Stimulated activated CD8-positive, alpha-beta memory T cell treated with anti-CD3 and anti-CD28 coated beads, Interleukin-12 subunit alpha, Interleukin-12 subunit beta, amount 100 ng/mL, for 1 hour (primary cell): ENCODE results near the gene HOXD9.

Experiments used
- DNase-seq: peaks from one replicate; pipeline ENCODE4 v3.0.0-alpha.2; 2020; ENCODE audit warnings: low read depth

Gene HOXD9

DNA sequence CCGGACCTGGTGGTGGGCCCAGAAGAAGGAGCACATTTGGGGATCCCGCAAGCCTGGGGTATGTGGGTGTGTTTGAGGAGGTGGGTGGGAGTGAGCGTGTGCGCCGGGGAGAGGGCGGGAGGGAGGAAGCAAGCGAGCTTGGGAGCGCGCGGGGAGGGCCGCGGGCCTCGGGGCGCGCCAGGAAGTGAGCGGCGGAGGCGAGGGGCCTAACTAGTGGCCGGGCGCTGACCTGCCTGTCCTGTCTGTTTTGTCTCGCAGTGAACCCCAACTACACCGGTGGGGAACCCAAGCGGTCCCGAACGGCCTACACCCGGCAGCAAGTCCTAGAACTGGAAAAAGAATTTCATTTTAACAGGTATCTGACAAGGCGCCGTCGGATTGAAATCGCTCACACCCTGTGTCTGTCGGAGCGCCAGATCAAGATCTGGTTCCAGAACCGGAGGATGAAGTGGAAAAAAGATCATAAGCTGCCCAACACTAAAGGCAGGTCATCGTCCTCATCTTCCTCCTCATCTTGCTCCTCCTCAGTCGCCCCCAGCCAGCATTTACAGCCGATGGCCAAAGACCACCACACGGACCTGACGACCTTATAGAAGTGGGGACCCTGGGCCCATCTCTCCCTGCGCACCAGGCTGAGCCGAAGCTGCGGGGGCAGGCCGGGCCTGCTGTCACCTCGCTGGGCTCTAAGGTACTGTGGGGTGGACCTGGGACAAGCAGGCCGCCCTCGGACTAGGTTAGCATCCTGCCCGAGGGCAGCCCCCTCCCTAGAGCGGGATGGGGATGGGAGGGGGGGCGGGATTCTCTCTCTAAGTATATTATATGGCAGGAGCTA lies 30.0 kb downstream of the HOXD9 start:
- DNase-seq, result no peak

DNA sequence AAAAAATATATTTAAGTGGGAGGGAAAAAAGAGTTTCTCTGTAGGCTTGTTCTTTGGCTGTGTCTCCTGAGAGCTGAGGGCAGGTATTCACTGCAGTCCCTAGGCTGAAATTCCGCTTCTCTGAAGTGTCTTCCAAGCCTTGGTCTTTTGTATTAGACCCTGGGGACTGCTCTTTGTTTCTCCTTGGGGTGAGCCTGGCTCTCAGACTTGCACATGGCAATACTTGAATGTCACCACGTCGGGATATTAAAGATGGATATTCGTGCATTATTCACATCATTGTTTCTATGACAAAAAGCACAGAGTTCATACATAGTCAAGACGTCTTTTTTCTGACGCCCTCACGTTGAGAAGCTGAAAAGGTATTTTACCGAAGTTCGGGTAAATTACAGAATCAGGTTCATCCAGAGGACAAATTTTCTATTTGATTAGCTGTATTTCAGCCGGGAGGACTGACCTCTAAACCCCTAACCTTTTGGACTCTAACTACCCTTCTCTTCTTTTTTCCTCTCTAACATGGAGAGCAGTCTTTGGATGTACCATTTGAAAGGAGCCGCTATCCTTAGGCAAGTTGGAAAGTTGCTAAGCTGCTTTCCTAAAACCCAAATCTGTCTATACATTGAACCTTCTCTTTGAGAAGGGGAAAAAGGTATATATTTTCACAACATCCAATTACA lies 32.2 kb downstream of the HOXD9 start:
- DNase-seq, result no peak

DNA sequence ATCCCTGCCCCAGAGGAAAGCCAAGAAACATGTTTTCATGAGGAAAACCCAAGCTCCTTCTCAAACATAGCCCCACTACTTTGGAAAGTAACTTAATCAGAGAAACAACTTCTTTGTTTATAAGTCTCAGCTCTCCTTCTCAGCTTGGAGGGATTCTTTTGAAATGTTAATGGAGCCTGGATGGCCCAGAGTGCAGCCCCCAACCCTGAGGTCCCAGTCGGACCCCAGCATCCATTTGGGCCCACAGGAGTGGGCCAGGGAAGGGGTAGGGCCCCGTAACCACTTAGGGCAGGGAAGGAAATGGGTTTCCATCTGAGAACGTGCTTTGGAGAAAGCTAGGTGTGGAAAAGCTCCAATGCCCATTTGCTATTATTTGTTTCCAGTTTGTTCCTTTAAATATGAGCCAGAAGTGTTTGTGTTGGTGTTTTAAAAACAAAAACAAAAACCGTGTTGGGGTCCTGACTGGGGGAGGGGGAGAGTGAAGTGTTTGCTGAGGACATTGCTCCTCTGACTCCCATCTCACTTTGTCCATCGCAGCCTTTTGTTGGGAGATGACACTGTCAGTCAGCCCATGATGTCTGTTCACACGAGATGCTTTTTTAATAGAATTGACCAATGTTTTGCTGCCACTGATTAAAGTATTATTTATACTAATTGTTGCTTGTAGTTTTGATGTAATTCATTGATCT lies 33.0 kb downstream of the HOXD9 start:
- DNase-seq, result no peak

DNA sequence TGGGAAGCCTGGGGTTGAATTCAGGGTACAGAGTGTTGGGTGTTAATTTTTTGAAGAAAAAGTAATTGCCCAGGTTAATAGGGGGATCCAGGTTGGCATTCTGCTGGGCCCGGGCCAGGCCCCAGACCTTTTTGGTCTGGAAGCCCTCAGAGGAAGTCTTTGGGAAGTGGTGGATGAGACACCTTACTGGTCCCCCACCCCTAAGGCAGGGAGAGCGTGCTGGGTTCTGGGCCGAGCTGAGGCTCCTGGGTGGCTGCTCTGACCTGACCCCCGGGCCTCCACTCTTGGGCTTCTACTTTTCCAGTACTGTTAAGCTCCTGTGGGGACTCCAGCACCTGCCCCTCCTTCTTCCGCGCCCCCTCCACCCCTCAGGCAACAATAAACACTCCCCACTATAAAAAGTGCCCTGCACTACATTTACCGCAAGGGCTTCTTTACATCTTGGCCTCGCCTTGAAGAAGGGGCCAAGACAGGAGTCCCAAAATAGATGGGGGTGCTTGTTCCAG lies 33.8 kb downstream of the HOXD9 start:
- no peak for DNase-seq

DNA sequence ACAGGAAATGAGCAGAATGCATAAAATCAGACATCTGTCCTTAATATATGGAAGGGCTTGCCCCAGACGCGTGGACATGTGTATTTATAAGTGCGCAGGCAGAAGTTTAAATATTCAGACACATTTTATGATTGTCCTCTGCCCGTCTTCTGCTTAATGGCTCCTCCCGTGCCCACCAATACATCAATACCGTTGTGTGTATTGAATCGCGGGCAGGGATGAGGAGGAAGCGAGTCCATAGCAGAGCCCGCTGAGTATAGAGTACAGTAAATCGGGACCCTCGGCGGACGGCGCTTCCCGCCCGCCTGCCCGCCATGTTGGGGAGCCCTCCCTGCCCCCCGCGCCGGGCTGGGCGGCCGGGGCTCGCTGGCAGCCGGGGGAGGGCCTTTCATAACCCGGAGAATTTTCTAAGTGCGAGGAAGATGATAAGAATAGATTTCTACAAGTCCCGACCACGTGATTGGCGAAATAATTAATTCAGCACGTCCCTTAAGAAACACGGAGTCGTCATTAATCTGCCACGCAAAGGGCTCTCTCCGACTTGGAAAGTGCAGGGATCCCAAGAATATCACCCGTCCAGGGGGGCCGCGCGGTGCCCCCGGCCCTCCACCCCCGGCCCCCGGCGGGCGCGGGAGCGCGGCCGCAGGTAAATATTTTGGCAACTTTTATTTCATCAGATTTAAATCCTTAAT lies 34.4 kb downstream of the HOXD9 start, which contains the start of gene HOXD3:
Gene HOXD3 (plus strand): TSS at position 501 of the 692 bp plus-strand sequence. CDS start 11,808 bp downstream, outside the sequence.
- no peak for DNase-seq

DNA sequence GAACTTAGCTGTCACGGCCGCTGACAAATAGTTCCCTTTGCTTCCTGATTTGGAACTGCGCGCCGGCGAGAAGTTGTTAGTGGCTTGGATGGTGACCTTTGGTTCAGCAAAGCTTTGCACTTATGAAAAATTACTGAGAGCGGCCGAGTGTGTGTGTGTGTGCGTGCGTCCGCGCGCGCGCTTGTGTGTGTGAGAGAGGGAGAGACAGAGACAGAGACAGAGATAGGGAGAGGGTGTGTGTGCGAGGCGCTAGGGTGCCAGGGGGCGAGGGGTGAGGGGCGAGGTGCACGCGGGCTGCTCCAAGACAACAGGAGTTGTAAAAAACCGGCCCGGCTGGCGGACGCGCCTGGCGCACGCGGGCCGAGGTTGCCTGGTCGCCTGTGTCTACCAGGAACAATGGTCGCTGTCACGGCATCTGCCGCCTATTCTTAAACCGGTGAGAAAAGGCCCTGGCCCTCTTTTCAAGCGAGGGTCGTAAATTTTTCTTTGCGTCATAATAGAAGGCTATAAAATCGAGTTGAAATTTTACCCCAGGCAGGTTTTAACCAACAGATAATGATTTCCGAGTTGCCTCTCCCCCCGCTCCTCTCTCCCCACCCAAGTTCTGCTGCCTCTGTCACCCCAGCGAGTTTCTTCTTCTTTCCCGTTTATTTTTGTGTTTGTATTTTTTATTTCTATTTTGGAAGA lies 35.1 kb downstream of the HOXD9 start:
- DNase-seq, result no peak

DNA sequence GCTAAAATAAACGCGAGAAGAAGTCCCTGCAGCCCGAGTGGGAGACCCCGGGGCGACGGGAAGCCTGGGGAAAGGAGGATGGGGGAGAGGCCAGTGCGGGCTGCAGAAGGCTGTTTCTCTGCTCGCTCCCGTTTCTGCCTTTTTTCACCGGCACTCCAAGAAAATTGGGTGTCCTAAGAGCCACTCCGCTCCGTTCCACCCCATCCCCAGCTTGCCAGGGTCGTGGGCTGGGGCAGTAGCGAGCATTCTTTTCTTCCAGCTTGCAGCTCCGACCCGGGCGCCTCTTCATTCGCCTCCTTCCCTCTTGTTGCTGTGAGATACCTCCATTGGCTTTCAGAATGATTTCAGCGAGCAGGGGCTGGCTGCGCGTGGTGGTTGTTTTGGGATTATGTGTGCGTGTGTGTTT lies 35.7 kb downstream of the HOXD9 start:
- DNase-seq, result no peak

DNA sequence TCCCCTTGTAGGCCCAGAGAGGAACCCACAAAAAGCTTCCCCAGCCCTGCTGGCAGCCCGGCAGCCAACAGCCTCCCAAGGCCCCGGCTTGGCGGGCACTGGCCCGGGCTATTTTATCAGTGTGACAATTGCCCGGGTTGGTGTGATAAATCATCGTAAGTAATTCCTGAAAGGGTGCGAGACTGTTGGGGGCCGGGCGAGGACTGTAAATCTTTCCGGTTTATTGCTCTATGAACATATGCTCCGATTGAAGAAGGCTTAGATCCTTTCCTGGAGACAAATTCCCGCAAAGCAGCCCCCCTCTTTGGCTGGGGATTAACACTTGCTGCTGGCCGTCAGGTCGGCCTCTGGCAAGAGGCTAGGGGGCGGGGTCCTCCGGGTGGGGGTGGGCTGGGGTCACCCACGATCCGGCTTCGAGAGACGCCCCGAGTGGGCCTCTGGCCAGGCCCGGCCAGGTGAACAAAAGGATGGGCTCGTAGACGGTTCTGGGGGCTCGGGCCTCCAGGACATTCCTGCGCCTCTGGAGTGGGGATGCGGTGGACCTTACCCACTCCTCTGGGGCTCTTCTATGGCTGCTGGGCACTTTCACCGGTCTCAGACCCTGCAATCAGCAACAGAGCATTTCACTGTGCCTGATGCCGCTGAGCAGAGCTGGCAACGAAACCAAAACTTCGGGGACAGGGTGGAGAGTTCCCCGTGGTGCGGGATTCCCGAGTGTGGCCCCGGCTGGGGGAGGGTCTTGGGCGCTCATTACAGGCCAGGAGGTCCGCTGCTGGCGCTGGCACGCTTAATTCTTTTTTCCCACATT lies 36.5 kb downstream of the HOXD9 start:
- DNase-seq, result no peak

DNA sequence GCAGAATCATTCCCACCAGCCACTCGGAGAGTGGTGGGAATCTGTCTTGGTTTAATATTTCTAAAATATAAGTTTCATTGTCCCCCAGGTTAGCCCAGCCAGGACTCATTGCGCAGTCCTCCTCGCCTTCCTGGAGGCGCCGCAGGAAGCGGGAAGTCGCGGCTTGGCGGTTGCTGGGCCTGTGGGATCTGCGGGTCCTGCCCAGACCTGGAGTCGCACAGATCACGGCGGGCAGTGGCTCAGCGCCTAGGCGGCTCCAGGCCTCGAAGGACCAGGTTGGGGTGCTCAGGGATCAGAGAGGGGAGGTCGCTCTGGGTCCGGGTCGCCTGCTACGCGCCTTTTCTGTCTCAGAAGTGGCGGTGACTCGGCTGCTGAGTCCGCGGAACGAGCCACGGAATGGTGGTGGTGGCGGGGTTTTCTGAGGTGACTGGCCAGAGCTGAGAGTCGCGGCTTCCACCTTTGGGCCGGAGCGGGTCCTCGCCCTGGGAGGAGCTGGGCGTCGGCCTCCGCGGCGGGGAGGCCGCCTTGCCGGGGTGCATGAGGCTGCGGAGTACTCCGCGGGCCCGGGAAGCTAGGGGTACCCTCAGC lies 37.2 kb downstream of the HOXD9 start:
- DNase-seq, result no peak

DNA sequence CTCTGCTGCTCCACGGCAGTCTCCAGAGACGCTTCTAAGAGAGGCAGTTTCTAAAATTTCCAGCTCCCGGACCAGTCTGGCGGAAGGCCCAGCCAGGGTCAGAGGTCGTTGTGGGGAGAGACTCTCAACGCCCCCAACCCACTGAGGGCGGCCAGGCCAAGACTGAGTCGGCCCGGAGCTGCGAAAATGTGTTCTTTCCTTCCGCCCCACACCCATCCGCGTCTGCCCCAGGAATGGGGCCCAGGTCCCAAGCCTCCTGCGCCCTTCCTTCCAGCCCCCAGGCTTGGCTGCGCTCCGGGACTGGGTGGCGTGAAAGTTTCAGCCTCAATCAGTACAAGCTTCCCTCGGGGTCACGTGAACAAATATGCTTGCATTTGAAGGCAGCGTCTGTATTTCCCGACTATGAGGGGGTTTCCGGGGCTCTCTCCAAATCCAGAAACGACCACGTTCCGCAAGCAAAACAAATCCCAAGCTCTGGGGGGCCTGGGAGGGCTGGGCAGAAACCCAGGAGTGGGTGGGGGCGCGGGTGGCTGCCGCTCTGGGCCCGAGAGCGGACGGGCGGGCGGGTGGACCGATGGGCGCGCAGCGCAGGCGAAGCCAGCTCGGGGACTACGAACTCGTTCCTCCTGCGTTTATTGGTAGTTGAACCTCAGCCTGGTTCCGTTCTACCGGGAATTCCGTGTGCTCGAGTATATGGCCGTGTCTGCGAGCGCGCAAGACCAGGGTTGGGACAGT lies 37.9 kb downstream of the HOXD9 start:
- DNase-seq, result no peak

DNA sequence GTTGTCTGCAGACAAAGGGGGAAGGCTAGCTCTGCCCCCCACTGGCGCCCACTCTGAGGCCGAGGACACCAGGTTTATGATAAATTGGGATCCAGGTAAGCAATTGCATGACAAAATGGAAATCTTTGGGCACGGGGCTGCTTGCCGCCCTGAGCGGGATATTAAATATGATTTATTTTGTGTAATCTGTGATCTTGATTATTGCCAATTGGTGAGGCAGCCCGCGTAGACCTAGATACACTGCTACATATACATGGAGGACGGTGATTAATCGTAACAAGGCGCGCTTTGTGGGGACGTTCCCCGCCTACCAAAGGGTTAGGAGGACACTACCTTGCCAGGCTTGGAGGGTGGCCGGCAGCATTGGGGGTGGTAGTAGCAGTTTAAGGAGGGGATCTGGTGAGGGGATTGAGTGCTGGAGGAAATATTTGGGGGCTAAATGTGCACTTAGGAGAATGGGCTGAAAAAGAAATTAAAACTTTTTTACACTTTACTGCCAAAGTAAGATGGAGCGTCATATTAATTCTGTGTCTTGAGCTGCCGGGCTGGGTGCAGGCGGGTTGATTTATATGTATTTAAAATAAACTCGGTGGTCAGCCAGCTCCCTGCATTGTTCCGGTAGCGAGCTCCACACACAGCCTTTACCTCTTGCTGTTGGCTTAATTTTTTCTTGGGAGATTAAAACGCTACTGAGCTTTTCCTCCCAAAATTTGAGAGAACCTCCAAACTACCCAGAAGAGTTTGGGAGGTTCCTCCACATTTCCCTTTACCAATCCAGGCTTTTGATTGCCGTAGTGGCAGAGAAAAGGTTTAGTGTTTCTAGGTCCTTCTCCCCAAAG lies 38.7 kb downstream of the HOXD9 start:
- DNase-seq, result no peak

DNA sequence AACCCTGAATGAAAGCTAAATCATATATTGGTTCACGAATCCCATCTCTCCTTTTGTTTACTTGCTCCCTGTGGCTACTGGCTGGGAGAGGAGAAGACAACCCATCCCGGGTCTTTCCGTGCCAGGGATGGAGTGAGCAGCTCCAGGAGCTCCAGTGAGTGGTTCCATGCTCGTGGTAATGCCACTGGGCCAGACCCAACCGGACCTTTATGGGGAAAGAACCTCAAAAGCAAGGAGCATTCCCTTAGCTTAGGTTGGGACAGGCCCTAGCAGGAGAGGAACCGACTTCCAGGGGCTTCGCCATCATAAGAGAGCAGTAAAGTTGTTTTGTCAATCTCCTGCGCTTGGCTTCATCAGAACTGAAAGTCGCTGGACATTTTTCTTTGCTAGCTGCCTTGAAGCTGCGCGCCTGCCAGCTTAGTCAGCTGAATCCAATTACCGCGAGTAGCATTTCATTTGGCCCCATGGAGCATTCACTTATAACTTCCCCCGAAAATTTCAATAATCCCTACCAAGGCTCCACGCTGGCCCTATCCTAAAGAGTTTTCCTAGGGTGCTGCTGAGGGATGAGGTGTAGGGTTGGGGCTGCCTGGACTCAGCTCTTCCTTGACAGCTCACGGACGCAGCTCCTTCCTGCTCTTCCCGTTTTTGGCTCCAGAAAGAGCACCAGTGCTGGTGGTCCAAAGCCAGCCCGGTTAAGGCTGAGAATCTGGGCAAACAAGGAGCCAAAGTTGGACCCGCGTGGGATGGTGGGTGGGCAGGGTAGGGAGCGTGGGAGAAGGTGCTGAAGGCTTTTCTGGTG lies 39.5 kb downstream of the HOXD9 start:
- no peak for DNase-seq

DNA sequence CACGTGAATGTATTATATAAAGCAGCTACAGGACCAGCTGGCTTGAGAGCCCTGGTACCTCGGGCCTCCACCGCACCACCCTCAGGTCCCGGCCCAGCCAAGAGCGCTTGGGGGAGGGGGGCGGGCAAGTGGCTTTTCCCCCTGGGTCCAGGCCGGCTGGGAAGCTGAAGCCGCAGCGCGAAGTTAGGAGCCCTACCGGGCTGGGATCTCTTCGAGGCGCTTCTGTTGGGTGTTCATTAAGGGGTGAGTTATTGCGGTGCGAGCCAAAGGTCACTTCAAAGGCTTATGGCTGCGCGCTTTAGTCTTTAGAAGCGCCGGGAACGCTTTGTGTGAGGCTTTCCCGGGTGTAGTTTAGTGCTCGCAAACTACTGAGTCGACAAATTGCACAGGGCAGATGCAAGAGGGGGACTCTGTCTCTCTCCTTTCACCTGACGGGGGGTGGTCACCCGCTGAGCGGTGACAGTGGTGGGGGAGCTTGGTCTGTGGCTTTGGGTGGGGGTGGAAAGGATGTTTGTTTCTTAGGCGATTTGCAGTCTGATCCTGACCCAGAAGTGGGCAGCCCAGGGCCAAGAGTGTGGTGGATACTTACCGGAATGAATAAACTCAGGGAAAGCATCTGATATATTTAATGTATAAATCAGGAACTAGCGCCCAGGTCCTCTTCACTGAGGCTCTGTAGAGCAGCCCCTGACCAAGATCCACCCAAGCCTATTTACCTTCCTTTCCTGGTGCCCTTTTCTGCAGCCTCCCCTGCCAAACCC lies 40.6 kb downstream of the HOXD9 start:
- no peak for DNase-seq

DNA sequence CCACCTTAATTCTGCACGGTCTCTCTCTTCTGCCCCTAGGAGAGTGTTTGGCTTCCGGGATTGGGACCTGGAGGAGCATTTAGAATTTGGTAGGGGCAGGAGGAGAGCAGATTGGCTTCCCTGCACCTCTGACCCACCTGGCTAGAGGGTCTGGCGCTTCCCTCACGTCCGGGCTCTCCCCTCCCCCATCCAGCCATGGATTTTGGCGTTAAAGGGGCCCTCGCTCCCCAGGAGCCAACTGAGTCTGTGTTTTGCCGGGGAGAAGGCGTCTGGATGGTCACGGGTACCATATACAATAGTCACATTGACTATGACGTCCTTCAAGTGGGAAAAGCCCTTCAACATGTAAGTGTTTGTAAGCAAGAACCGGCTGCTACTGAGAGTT lies 41.1 kb downstream of the HOXD9 start:
- DNase-seq, result no peak

DNA sequence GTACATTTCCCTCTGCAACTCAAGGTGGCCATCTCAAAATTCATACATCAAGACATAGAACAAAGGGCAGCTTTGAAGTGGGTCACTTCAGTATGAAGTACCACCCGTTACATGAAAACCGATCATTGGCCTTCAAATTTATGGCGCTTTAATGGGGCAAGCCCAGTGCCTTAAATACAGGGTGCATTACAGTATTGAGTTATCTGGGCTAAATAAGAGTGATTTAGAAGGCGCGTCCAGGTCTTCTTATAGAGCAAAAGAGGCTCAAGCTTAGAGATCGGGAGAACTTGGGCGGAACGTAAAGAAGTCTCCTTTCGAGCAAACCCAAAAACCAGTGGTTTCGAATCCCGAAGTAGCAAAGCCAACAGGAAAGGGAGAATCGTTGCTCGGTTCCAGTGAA lies 41.7 kb downstream of the HOXD9 start:
- DNase-seq, result no peak

DNA sequence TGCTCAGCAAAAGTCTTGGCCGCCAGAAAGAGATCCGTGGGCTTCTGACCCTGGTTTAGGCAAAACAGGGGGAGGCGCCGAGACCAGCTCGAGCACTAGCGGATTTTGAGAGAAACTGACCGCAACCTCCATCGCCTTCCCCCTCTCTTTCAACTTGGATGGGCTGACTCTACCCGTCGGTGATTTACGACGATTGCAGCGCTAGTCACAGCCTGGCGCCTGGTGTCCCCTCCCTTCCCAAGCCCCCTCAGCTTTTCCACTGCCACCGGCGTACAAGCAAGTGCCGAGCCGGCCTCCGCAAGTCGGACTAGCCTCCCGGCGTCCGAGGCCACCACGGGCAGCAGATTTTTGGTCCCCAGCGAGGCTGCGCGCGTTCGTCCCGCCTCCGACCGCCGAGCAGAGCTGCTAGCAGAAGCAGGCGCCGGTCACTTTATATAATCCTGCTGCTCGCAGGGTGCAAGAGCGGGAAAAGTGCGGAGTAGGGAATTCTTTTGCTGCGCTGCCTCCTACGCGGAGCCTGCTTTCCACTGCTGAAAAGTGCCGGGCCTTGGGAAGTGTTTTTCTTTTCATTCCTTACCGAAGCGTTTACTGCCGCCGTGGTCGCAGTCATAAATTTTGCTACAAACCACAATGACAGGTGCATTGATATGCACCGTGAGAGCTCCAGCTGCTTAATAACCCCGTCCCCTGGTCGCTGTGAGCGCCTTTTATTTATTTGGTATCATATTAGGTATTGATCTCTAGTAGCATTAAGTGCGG lies 42.3 kb downstream of the HOXD9 start:
- DNase-seq, result no peak
